Spleen (tissue), 7 donors: Measurements from ENCODE around the gene ATP5PO.

Experiments used
- POLR2AphosphoS5 ChIP-seq, 3 donors: sonication (generic); formaldehyde crosslinking; IDR thresholded peaks; one replicate each; pipeline ENCODE4 v1.5.1; 2017; ENCODE audit warnings: antibody characterized with exemption in 3 of 3
- TF ChIP-seq, protein P1 (sequence below), 11 experiments: fragments of 200-600 bp in 7 of 11; fragments of 450-650 bp in 4 of 11; sonication (generic) in 4 of 11; IDR thresholded peaks in 8 of 11; conservative IDR thresholded peaks in 3 of 11; 1 replicate in 7 of 11; 2 replicates in 4 of 11; pipeline versions ENCODE4 v1.4.0 to v1.8.0; 2016 to 2021; ENCODE audit warnings: antibody characterized with exemption in 11 of 11, inconsistent platforms in 4 of 11, mild to moderate bottlenecking in 1 of 11
- donor health status: DM: no; HTN: no; CAD: no; lungs with moderate emphysema.
- donor health status: DM: no; HTN: no; CAD: no.
- donor health status: DM: no; HTN: no; CAD: no.

DNA sequence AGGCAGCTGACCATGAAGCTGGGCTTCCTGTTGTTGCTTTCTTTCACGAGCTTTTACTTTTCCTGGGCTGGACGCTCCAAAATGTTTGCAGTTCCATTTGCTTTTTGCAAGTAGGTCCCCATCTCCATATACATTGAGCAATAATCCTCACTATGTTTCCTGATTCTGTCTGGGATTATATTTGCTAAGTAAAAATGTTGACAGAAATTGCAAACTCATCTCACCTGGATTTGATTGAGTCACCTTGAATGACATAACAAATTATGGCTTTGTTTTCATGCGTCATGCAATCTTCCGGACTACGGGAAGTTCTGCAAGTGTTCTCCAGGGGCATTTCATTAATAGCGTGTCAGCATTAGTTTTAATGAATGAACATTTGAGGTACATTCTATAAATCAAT is 18.9 kb downstream of the ATP5PO start:
- TF ChIP-seq, protein P1, sequence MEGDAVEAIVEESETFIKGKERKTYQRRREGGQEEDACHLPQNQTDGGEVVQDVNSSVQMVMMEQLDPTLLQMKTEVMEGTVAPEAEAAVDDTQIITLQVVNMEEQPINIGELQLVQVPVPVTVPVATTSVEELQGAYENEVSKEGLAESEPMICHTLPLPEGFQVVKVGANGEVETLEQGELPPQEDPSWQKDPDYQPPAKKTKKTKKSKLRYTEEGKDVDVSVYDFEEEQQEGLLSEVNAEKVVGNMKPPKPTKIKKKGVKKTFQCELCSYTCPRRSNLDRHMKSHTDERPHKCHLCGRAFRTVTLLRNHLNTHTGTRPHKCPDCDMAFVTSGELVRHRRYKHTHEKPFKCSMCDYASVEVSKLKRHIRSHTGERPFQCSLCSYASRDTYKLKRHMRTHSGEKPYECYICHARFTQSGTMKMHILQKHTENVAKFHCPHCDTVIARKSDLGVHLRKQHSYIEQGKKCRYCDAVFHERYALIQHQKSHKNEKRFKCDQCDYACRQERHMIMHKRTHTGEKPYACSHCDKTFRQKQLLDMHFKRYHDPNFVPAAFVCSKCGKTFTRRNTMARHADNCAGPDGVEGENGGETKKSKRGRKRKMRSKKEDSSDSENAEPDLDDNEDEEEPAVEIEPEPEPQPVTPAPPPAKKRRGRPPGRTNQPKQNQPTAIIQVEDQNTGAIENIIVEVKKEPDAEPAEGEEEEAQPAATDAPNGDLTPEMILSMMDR (IDR thresholded peaks at IDR 0.05 in 8 of 11, conservative IDR thresholded peaks at IDR 0.05 in 3 of 11), result no peak
- no peak for TF ChIP-seq POLR2AphosphoS5 (IDR thresholded peaks at IDR 0.05)
